GM12878 (cell line): ENCODE data around the gene KCNK4. TPM values are rescaled to one million over a fixed set of nuclear protein-coding genes. Genes with fewer than 3 reads are reported as not detected.

Experiments used
- ATAC-seq: fragments of 200-7000 bp; cut with Tn5 transposase; 3 replicates; pipeline ENCODE4 v1.9.1; 2020; ENCODE audit warnings: mild to moderate bottlenecking, moderate library complexity
- BruUV-seq: library from RNA; stranded (reverse); fragments of 400-500 nt; replicated peaks from 2 replicates; lab custom pipeline; 2021; lab: Mats Ljungman, UMichigan
- CTCF ChIA-PET: fragments of 300-600 bp; sonication (Branson Sonifier 250); formaldehyde crosslinking; extraction: SDS; loops from one replicate; lab custom pipeline; 2021; ENCODE audit warnings: inconsistent platforms; lab: Yijun Ruan, JAX
- POLR2A ChIA-PET: fragments of 350-600 bp; formaldehyde crosslinking; extraction: SDS; loops from one replicate; lab custom pipeline; 2021; ENCODE audit warnings: inconsistent platforms; lab: Charles Lee
- RAD21 ChIA-PET: fragments of 300-600 bp; sonication (Branson Sonifier 250); formaldehyde crosslinking; loops from one replicate; lab custom pipeline; 2023; ENCODE audit warnings: antibody characterized with exemption; ENCODE audit not compliant: unreplicated experiment; lab: Charles Lee
- SMC1A ChIA-PET: fragments of 300-600 bp; sonication (Branson Sonifier 250); formaldehyde crosslinking; loops from one replicate; lab custom pipeline; 2023; ENCODE audit not compliant: unreplicated experiment, uncharacterized antibody; lab: Charles Lee
- DNase-seq: peaks from one replicate; pipeline ENCODE4 v3.0.0-alpha.2; 2011; ENCODE audit warnings: low read depth, low spot score
- FAIRE-seq: peaks from 3 replicates; lab custom pipeline; 2011; peaks lifted over from hg19 to GRCh38; lab: Jason Lieb, UNC
- H2AFZ ChIP-seq: 2 replicates; pipeline ENCODE4 v1.6.0; 2011; ENCODE audit warnings: low read depth, low read length, control low read depth; ENCODE audit not compliant: control insufficient read depth
- H3K27ac ChIP-seq: 2 replicates; pipeline ENCODE4 v1.5.1; 2011; ENCODE audit warnings: control low read depth; ENCODE audit not compliant: control insufficient read depth, insufficient read depth
- H3K27me3 ChIP-seq, 2 experiments: replicated peaks in 1 of 2; 2 replicates each; pipeline versions ENCODE4 v1.6.0 to v1.6.1; 2011; ENCODE audit warnings: low read length in 1 of 2; ENCODE audit not compliant: control insufficient read depth in 2 of 2, insufficient read depth in 2 of 2
- H3K36me3 ChIP-seq, 2 experiments: 2 replicates each; pipeline ENCODE4 v1.5.1; 2011; ENCODE audit warnings: low read length in 1 of 2; ENCODE audit not compliant: control insufficient read depth in 2 of 2, insufficient read depth in 2 of 2
- H3K4me1 ChIP-seq: 2 replicates; pipeline ENCODE4 v1.6.1; 2011; ENCODE audit warnings: mild to moderate bottlenecking, low read length, moderate library complexity, mixed read lengths; ENCODE audit not compliant: control insufficient read depth, insufficient read depth
- H3K4me2 ChIP-seq: 2 replicates; pipeline ENCODE4 v1.6.0; 2011; ENCODE audit warnings: control low read depth; ENCODE audit not compliant: control insufficient read depth, insufficient read depth
- H3K4me3 ChIP-seq: fragments of 200-600 bp; sonication (generic); 2 replicates; pipeline ENCODE4 v1.5.1; 2016
- H3K79me2 ChIP-seq: 2 replicates; pipeline ENCODE4 v1.6.0; 2011; ENCODE audit warnings: low read length; ENCODE audit not compliant: control insufficient read depth, insufficient read depth
- H3K9ac ChIP-seq: 2 replicates; pipeline ENCODE4 v1.8.0; 2011; ENCODE audit warnings: low read length, control low read depth, mixed read lengths; ENCODE audit not compliant: control insufficient read depth, insufficient read depth
- H3K9me3 ChIP-seq: replicated peaks from 3 replicates; pipeline ENCODE4 v1.5.1; 2011; ENCODE audit warnings: mild to moderate bottlenecking, low read length; ENCODE audit not compliant: control insufficient read depth, insufficient read depth
- H4K20me1 ChIP-seq: 2 replicates; pipeline ENCODE4 v1.6.0; 2011; ENCODE audit not compliant: control insufficient read depth, insufficient read depth
- CTCF ChIP-seq, 3 experiments: IDR thresholded peaks in 2 of 3; conservative IDR thresholded peaks in 1 of 3; 2 replicates each; pipeline ENCODE4 v1.5.1; 2011; ENCODE audit warnings: low read depth in 3 of 3, low read length in 3 of 3, mild to moderate bottlenecking in 3 of 3, control low read depth in 2 of 3, moderate library complexity in 2 of 3, inconsistent platforms in 1 of 3, mixed read lengths in 1 of 3; ENCODE audit not compliant: control insufficient read depth in 2 of 3, insufficient read depth in 1 of 3; ENCODE audit errors: extremely low read depth in 1 of 3
- HDGF ChIP-seq: fragments of 450-650 bp; IDR thresholded peaks from 2 replicates; pipeline ENCODE4 v1.6.1; 2016; ENCODE audit warnings: antibody characterized with exemption
- MEF2A ChIP-seq: IDR thresholded peaks from 2 replicates; pipeline ENCODE4 v1.6.1; 2011; ENCODE audit warnings: low read depth, mild to moderate bottlenecking, low read length, moderate library complexity; ENCODE audit not compliant: insufficient read depth
- WGBS: methylation state at CpG from one replicate; pipeline ENCODE4 v1.1.6; 2016; ENCODE audit warnings: low lambda C conversion rate; ENCODE audit not compliant: insufficient replicate concordance, insufficient coverage; ENCODE audit errors: missing lambda C conversion rate; 5-methylcytosine and 5-hydroxymethylcytosine counted together
- in situ Hi-C: fragments of 300-500 bp; cut with MboI; formaldehyde crosslinking; loops from 9 replicates; pipeline ENCODE4 v1.14.3; 2018; ENCODE audit warnings: mixed read lengths
- intact Hi-C: fragments of 100-400 bp; cut with micrococcal nuclease; formaldehyde crosslinking; loops from one replicate; pipeline ENCODE4 v1.14.2; 2022; ENCODE audit not compliant: unreplicated experiment
- polyA plus RNA-seq, 11 experiments: library from polyadenylated mRNA; depleted of rRNA in 4 of 11; unstranded in 6 of 11; stranded (reverse) in 5 of 11; fragments of >200 nt; fragmentation: Nextera tagmentation in 4 of 11; fragmentation: Illumina TruSeq in 1 of 11; extraction: Ambion mirVana in 4 of 11; extraction: Trizol in 1 of 11; gene quantifications; 1 replicate in 1 of 11; 2 replicates in 10 of 11; pipeline versions ENCODE4 v1.2.1 to v1.2.3, GENCODE V29; 2011 to 2016; ENCODE audit warnings: inconsistent platforms in 2 of 11, missing spikeins in 2 of 11, low read depth in 1 of 11
- total RNA-seq, 4 experiments: library from RNA; depleted of rRNA in 3 of 4; stranded (reverse); fragments of >200 nt in 3 of 4; fragmentation: Illumina TruSeq in 1 of 4; extraction: Trizol in 1 of 4; gene quantifications; 2 replicates each; pipeline versions ENCODE4 v1.2.1 to v1.2.3, GENCODE V29; 2013 to 2021

The KCNK4 gene
- total and polyA plus RNA-seq, 10 of the 15 experiments (the other 5 are each of a cell fraction or from before 2014, with no cell fraction given), result 0.04 TPM; not detected in 9

- ChIA-PET RAD21 (interaction anchor here (0.9 to 3.9 kb wide), 5 partner anchors 11 to 71 kb away, joined by 3 to 53 read pairs (median 6); partner anchors contain the start of genes PRDX5 and TRMT112), POLR2A (interaction anchor here (0.6 to 2.3 kb wide), 7 partner anchors 12 to 436 kb away, joined by 3 to 17 read pairs (median 3); partner anchors contain the start of genes PRDX5, SF1 and TRMT112), CTCF (interaction anchor here (0.6 to 14.7 kb wide), 8 partner anchors 12 to 107 kb away, joined by 3 to 228 read pairs (median 4); partner anchors contain the start of genes ESRRA, PRDX5 and TRMT112), SMC1A (interaction anchor here (0.6 to 3.9 kb wide), 6 partner anchors 10 to 38 kb away, joined by 3 to 28 read pairs (median 3); partner anchors contain the start of genes PRDX5 and TRMT112)
- H3K4me2 ChIP-seq, result no peak overlapping the region
- peaks cover 8 to 13% of the 10 kb centered on the region in 2 experiments; a peak in 3 of 4 replicates for H3K36me3 ChIP-seq
- no peak overlapping the region for H3K4me3 ChIP-seq
- intact Hi-C loops (no loop called here), in situ Hi-C loops (no loop called here)
- 96% methylated on average over 17 of the region's 29 CpGs for WGBS
- H3K79me2 ChIP-seq, result peaks cover 24% of the 10 kb centered on the region
- ATAC-seq, result peak; percentile 5
- no TSS peak for BruUV-seq
- no peak for DNase-seq
- no peaks in the 10 kb centered on the region; the same call in 1 of the 2 replicates for H4K20me1 ChIP-seq
- peaks cover 24% of the 10 kb centered on the region for H3K4me1 ChIP-seq
- no peak overlapping the region for H3K27ac ChIP-seq
- H3K9ac ChIP-seq, result no peak overlapping the region
- TF ChIP-seq CTCF (IDR thresholded peaks at IDR 0.05 in 2 of 3, conservative IDR thresholded peaks at IDR 0.05 in 1 of 3; ENCODE audit: control insufficient read depth in 2 of 3, extremely low read depth in 1 of 3, insufficient read depth in 1 of 3, low read depth in 3 of 3, low read length in 3 of 3), result no peak
- 0 out of 2 replicates have a peak, but pooled peaks have one; percentile 11 for TF ChIP-seq HDGF
- TF ChIP-seq MEF2A, result no peak
- FAIRE-seq, result no peak
- H3K27me3 ChIP-seq, result no peaks in the 10 kb centered on the region
- H2AFZ ChIP-seq, result no peak overlapping the region
- no peaks in the 10 kb centered on the region for H3K9me3 ChIP-seq
These were observed 52.0 kb downstream of the KCNK4 start for GRCh38 chr11:64342869-64343745.
